Liver (tissue), 9 donors: ENCODE data around the gene CTPS1. TPM values are rescaled to one million over a fixed set of nuclear protein-coding genes. Genes with fewer than 3 reads are reported as not detected.

Experiments
- DNase-seq: peaks from one replicate; pipeline ENCODE4 v3.0.0-alpha.2; 2017; ENCODE audit warnings: low spot score
- H3K27ac ChIP-seq, 2 donors: one replicate each; pipeline ENCODE4 v1.7.0; 2013; ENCODE audit warnings: inconsistent platforms in 2 of 2, low read length in 2 of 2, control low read depth in 1 of 2, low read depth in 1 of 2, mild to moderate bottlenecking in 1 of 2
- H3K27me3 ChIP-seq, 4 donors: one replicate each; pipeline versions ENCODE4 v1.6.1 to v1.7.0; 2013; ENCODE audit warnings: low read length in 3 of 4, inconsistent platforms in 1 of 4, mild to moderate bottlenecking in 1 of 4, moderate library complexity in 1 of 4; ENCODE audit not compliant: control insufficient read depth in 4 of 4, insufficient read depth in 4 of 4
- H3K36me3 ChIP-seq, 4 donors: one replicate each; pipeline versions ENCODE4 v1.6.1 to v1.7.0; 2013; ENCODE audit warnings: low read length in 3 of 4, mild to moderate bottlenecking in 3 of 4, low read depth in 1 of 4, moderate library complexity in 1 of 4; ENCODE audit not compliant: control insufficient read depth in 4 of 4, insufficient read depth in 3 of 4
- H3K4me1 ChIP-seq, 4 donors: one replicate each; pipeline versions ENCODE4 v1.6.1 to v1.7.0; 2013; ENCODE audit warnings: low read length in 3 of 4, mild to moderate bottlenecking in 3 of 4, moderate library complexity in 1 of 4; ENCODE audit not compliant: control insufficient read depth in 4 of 4, insufficient read depth in 4 of 4
- H3K4me3 ChIP-seq, 3 donors: one replicate each; pipeline versions ENCODE4 v1.6.1 to v1.7.0; 2013; ENCODE audit warnings: low read length in 3 of 3, control low read depth in 1 of 3, low read depth in 1 of 3, mild to moderate bottlenecking in 1 of 3
- H3K9ac ChIP-seq, 2 donors: one replicate each; pipeline ENCODE4 v1.7.0; 2013; ENCODE audit warnings: low read length in 2 of 2, mild to moderate bottlenecking in 2 of 2, moderate library complexity in 2 of 2, control low read depth in 1 of 2, low read depth in 1 of 2
- H3K9me3 ChIP-seq, 4 donors: one replicate each; pipeline versions ENCODE4 v1.6.1 to v1.7.0; 2013; ENCODE audit warnings: low read length in 3 of 4; ENCODE audit not compliant: control insufficient read depth in 4 of 4
- EGR1 ChIP-seq, 2 donors: IDR thresholded peaks; 2 replicates each; pipeline ENCODE4 v1.6.1; 2016 to 2018; ENCODE audit warnings: antibody characterized with exemption in 2 of 2, low read depth in 2 of 2
- FOXA1 ChIP-seq: IDR thresholded peaks from 2 replicates; pipeline ENCODE4 v1.6.1; 2016; ENCODE audit warnings: antibody characterized with exemption
- FOXA2 ChIP-seq: IDR thresholded peaks from 2 replicates; pipeline ENCODE4 v1.6.1; 2016; ENCODE audit warnings: antibody characterized with exemption
- GABPA ChIP-seq, 2 donors: IDR thresholded peaks in 1 of 2; conservative IDR thresholded peaks in 1 of 2; 2 replicates each; pipeline ENCODE4 v1.6.1; 2016; ENCODE audit warnings: antibody characterized with exemption in 2 of 2, mild to moderate bottlenecking in 1 of 2, moderate library complexity in 1 of 2
- HNF4A ChIP-seq, 2 donors: conservative IDR thresholded peaks; 2 replicates each; pipeline ENCODE4 v1.6.1; 2016; ENCODE audit warnings: antibody characterized with exemption in 2 of 2, mild to moderate bottlenecking in 2 of 2
- MAX ChIP-seq: IDR thresholded peaks from 2 replicates; pipeline ENCODE4 v1.6.1; 2016; ENCODE audit warnings: antibody characterized with exemption
- RAD21 ChIP-seq, 2 donors: IDR thresholded peaks; 2 replicates each; pipeline ENCODE4 v1.6.1; 2016; ENCODE audit warnings: antibody characterized with exemption in 2 of 2, mild to moderate bottlenecking in 2 of 2
- RXRA ChIP-seq, 2 donors: IDR thresholded peaks; 2 replicates each; pipeline ENCODE4 v1.6.1; 2017 to 2018; ENCODE audit warnings: antibody characterized with exemption in 2 of 2, mild to moderate bottlenecking in 1 of 2
- SP1 ChIP-seq: IDR thresholded peaks from 2 replicates; pipeline ENCODE4 v1.6.1; 2018; ENCODE audit warnings: antibody characterized with exemption, mild to moderate bottlenecking
- YY1 ChIP-seq: IDR thresholded peaks from 2 replicates; pipeline ENCODE4 v1.6.1; 2016; ENCODE audit warnings: antibody characterized with exemption, mild to moderate bottlenecking
- WGBS: extraction: QIAGEN DNeasy Blood & Tissue Kit; methylation state at CpG from one replicate; pipeline ENCODE4 v1.1.7; 2013; 5-methylcytosine and 5-hydroxymethylcytosine counted together
- polyA plus RNA-seq, 2 donors: library from polyadenylated mRNA; stranded (reverse) in 1 of 2; unstranded in 1 of 2; fragments of 200-250 nt in 1 of 2; fragments of >200 nt in 1 of 2; fragmentation: Nextera tagmentation in 1 of 2; extraction: Ambion mirVana in 1 of 2; gene quantifications; one replicate each; pipeline versions ENCODE4 v1.2.1 to v1.2.3, GENCODE V29; 2013 to 2015
- total RNA-seq, 2 donors: library from RNA; depleted of rRNA; stranded (reverse); fragments of >200 nt; gene quantifications; one replicate each; pipeline ENCODE4 v1.2.3, GENCODE V29; 2014
- donor health status: healthy.
- donor health status: healthy.
- donor health status: healthy.
- donor health status: healthy.
- donor health status: healthy.

Gene CTPS1
- total and polyA plus RNA-seq, 4 donors, result 13.6 to 46.9 (median 19.8) TPM

DNA sequence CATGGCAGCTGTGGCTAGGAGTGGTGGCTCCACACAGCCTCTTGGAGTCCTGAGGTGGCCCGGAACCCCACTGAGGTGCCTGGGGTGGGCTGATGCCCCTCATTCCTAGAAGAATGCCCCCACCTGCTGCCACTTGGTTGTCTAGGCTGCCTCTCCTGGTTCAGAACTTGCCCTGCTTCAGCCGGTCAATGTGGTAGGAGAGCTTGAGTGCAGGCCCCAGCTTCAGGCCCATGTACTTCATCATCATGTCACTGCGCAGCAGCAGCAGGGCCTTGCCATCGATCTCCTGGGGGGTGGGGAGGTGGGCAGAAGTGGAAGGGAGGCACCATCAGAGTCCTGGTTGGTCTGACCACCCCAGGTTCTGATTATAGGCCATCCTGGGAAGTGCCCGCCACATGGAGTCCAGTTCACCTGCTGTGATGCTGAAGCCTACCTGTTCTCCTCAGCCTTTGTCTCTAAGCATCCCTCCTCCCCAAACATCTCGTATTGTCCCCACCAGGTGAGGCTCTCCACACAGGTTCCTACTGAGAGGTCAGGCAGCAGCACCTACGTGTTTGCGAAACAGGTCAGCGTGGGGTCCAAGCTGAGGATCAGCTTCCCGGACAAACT is 48.6 kb downstream of the CTPS1 start (continued):
- TF ChIP-seq RAD21 (IDR thresholded peaks at IDR 0.05), result no peak

DNA sequence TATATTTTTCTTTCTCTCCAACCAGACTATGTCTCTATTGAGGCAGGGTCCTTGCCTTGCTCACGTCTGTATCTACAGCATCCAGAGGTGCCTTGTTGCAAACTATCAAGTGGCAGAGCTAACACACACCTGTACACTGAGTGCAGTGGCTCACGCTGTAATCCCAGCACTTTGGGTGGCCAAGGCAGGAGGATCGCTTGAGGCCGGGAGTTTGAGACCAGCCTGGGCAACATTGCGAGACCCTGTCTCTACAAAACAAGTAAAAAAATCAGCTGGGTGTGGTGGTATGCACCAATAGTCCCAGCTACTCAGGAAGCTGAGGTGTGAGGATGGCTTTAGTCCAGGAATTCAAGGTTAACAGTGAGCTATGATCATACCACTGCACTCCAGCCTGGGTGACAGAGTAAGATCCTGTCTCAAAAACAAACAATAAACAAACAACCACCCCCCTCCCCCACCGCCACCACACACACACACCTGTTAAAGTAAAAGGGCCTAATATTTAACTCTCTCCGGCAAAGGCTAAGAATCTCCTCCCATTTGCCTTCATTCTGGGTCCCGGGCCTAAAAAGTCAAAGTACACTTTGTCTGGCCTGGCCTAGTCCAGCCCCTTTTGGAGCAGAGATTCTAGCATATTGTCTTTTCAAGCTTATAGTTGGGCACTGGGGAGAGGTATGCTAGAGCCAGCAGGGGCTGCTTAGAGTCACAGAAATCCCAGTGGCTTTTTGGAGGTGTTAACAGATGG is 51.5 kb downstream of the CTPS1 start:
- WGBS, result 74% methylated on average over 8 of the region's 8 CpGs
- Histone ChIP-seq H3K4me1 (peaks cover 0 to 4% (median 3%) of the 10 kb centered on the region in 4 donors), H3K27ac (peak overlapping the region in 1 of 2 donors; percentile 29), H3K27me3 (no peaks in the 10 kb centered on the region), H3K4me3 (no peak overlapping the region), H3K36me3 (peaks cover 4 to 29% (median 12%) of the 10 kb centered on the region in 4 donors), H3K9me3 (no peaks in the 10 kb centered on the region), H3K9ac (no peak overlapping the region)
- peak; percentile 47 for TF ChIP-seq SP1
- TF ChIP-seq HNF4A (conservative IDR thresholded peaks at IDR 0.05), result peak; percentile 54 to 64
- TF ChIP-seq RAD21 (IDR thresholded peaks at IDR 0.05), result peak in 1 of 2 donors; percentile 27
- no peak for TF ChIP-seq FOXA2
- DNase-seq, result no peak

DNA sequence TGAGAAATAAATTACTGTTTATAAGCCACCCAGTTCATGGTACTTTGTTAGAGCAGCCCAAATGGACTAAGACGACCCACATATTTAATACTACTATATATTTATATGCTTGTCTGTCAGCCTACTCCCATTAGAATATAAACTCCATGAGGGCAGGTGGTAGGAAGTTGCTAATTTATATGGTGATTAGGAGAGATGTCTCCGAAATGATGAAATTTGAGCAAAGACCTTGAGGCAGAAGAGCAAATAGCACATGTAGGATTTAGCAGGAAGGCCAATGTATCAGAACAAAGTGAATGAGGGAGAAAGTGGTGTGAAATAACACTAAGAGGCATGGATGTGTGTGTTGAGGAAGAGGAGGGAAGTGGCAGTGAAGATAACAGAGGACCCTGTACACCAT is 52.7 kb downstream of the CTPS1 start:
- Histone ChIP-seq H3K36me3 (peaks cover 4 to 30% (median 12%) of the 10 kb centered on the region in 4 donors), H3K27me3 (no peaks in the 10 kb centered on the region), H3K9me3 (no peaks in the 10 kb centered on the region), H3K4me3 (no peak overlapping the region), H3K4me1 (peaks cover 0 to 6% (median 4%) of the 10 kb centered on the region in 4 donors), H3K27ac (no peak overlapping the region), H3K9ac (no peak overlapping the region)
- DNase-seq, result no peak
- 95% methylated on average over 2 of the region's 2 CpGs for WGBS
- TF ChIP-seq EGR1 (IDR thresholded peaks at IDR 0.05; ENCODE audit: low read depth in 2 of 2) (no peak), RXRA (IDR thresholded peaks at IDR 0.05) (no peak), HNF4A (conservative IDR thresholded peaks at IDR 0.05) (no peak), FOXA1 (no peak)

- WGBS, result 93% methylated on average over 3 of the region's 3 CpGs
These were observed 53.8 kb downstream of the CTPS1 start for GRCh38 chr1:41033272-41033671.

DNA sequence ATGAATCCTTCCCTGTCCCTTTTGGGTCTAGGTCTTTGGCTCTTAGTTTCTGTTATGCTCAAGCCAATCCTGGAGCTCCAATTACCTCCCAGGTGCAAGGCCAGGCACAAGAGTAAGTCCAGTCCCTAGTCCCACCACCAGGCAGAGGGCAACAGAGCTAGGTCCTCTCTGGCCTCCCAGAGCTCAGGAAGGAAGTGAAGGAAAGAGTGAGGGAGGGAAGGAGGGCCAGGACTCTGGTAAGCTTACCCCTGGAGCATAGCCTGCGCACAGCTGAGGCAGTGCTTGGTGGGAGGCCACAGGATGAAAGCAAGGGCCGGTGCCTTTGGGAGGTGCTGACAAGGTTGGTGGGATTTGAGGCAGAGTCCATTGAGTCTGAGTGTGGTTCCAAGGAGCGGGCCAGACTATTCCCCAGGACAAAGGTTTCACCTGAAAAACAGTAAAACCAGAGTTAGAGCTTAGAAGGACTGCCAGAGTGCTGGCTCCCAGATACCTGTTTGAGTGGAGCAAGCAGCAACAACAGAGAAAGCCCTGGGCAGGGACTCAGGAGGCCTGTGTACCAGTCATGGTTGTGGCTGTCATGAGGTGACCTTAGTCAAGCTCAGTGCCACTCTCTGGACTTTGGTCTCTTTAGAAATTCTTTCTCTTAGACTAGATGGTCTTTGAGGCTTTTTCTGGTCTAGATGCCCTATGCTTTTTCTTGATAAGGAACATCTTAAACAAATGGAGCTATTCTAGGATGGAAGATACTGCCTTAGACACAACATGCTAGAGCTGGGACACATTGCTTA is 57.8 kb downstream of the CTPS1 start:
- Histone ChIP-seq H3K9ac (no peak overlapping the region), H3K27me3 (no peaks in the 10 kb centered on the region), H3K9me3 (no peaks in the 10 kb centered on the region), H3K36me3 (peaks cover 4 to 25% (median 12%) of the 10 kb centered on the region in 4 donors), H3K4me3 (no peak overlapping the region), H3K4me1 (peaks cover 0 to 8% (median 3%) of the 10 kb centered on the region in 4 donors), H3K27ac (peak overlapping the region in 1 of 2 donors; percentile 46)
- peak in 1 of 2 donors; percentile 20 for TF ChIP-seq RXRA (IDR thresholded peaks at IDR 0.05)
- TF ChIP-seq SP1, result peak; percentile 26
- no peak for TF ChIP-seq MAX
- no peak for TF ChIP-seq YY1
- TF ChIP-seq HNF4A (conservative IDR thresholded peaks at IDR 0.05), result peak; percentile 74 to 77
- TF ChIP-seq RAD21 (IDR thresholded peaks at IDR 0.05), result peak; percentile 3 to 5
- DNase-seq, result no peak
- WGBS, result 96% methylated on average over 3 of the region's 3 CpGs

More at GRCh38 chr1:41033272-41033671, 53.8 kb downstream of the CTPS1 start:
- no peak overlapping the region for H3K27ac ChIP-seq
- H3K9me3 ChIP-seq, result no peaks in the 10 kb centered on the region
- H3K4me1 ChIP-seq, result peaks cover 0 to 12% (median 5%) of the 10 kb centered on the region in 4 donors
- no peak for DNase-seq
- H3K36me3 ChIP-seq, result peaks cover 4 to 24% (median 14%) of the 10 kb centered on the region in 4 donors
- H3K27me3 ChIP-seq, result no peaks in the 10 kb centered on the region
- H3K4me3 ChIP-seq, result no peak overlapping the region
- no peak overlapping the region for H3K9ac ChIP-seq
- no peak for TF ChIP-seq GABPA (IDR thresholded peaks at IDR 0.05 in 1 of 2, conservative IDR thresholded peaks at IDR 0.05 in 1 of 2)
